GM23338 (cell line): ENCODE data around the gene NTF3. TPM values are rescaled to one million over a fixed set of nuclear protein-coding genes. Genes with fewer than 3 reads are reported as not detected.

Source experiments
- ATAC-seq: fragments of 200-7000 bp; cut with Tn5 transposase; 3 replicates; pipeline ENCODE4 v1.9.1; 2020
- DNase-seq: peaks from one replicate; pipeline ENCODE4 v3.0.0-alpha.2; 2015; ENCODE audit warnings: low spot score
- H2AFZ ChIP-seq: fragments of 200-600 bp; sonication (generic); 2 replicates; pipeline ENCODE4 v1.8.0; 2016; ENCODE audit warnings: antibody characterized with exemption, mild to moderate bottlenecking, moderate library complexity
- H3F3A ChIP-seq: fragments of 200-600 bp; sonication (generic); replicated peaks from 2 replicates; pipeline ENCODE4 v1.8.0; 2017; ENCODE audit warnings: antibody characterized with exemption, mixed run types, low read depth
- H3K27ac ChIP-seq: fragments of 200-600 bp; sonication (generic); 2 replicates; pipeline ENCODE4 v1.6.1; 2016; ENCODE audit warnings: low read depth
- H3K27me3 ChIP-seq: fragments of 200-600 bp; sonication (generic); 2 replicates; pipeline ENCODE4 v1.8.0; 2016; ENCODE audit warnings: mild to moderate bottlenecking, mixed run types, moderate library complexity; ENCODE audit not compliant: insufficient read depth
- H3K36me3 ChIP-seq: fragments of 200-600 bp; sonication (generic); 2 replicates; pipeline ENCODE4 v1.8.0; 2016; ENCODE audit warnings: mild to moderate bottlenecking; ENCODE audit not compliant: insufficient read depth
- H3K4me1 ChIP-seq: fragments of 200-600 bp; sonication (generic); 2 replicates; pipeline ENCODE4 v1.8.0; 2016; ENCODE audit warnings: mild to moderate bottlenecking, moderate library complexity; ENCODE audit not compliant: insufficient read depth
- H3K4me2 ChIP-seq: fragments of 200-600 bp; sonication (generic); 2 replicates; pipeline ENCODE4 v1.7.1; 2017; ENCODE audit warnings: mixed run types
- H3K4me3 ChIP-seq: fragments of 200-600 bp; sonication (generic); 2 replicates; pipeline ENCODE4 v1.6.1; 2016; ENCODE audit warnings: mixed run types
- H3K79me2 ChIP-seq: fragments of 200-600 bp; sonication (generic); replicated peaks from 2 replicates; pipeline ENCODE4 v1.8.0; 2017; ENCODE audit warnings: mild to moderate bottlenecking; ENCODE audit not compliant: insufficient read depth
- H3K9me2 ChIP-seq: fragments of 200-600 bp; sonication (generic); 2 replicates; pipeline ENCODE4 v1.8.0; 2017; ENCODE audit not compliant: insufficient read depth
- H4K20me1 ChIP-seq: fragments of 200-600 bp; sonication (generic); replicated peaks from 2 replicates; pipeline ENCODE4 v1.8.0; 2017; ENCODE audit warnings: mild to moderate bottlenecking; ENCODE audit not compliant: insufficient read depth
- H3K27ac Mint-ChIP-seq: 2 replicates; pipeline ENCODE4 v1.8.0; 2020; ENCODE audit warnings: inconsistent platforms, mild to moderate bottlenecking, moderate library complexity, mixed read lengths
- H3K27me3 Mint-ChIP-seq: 3 replicates; pipeline ENCODE4 v1.8.0; 2022; ENCODE audit warnings: low read depth, mild to moderate bottlenecking, moderate library complexity, mixed read lengths, inconsistent platforms; ENCODE audit not compliant: insufficient read depth, poor library complexity
- H3K36me3 Mint-ChIP-seq: 3 replicates; pipeline ENCODE4 v1.8.0; 2021; ENCODE audit warnings: low read depth, mild to moderate bottlenecking, inconsistent platforms, moderate library complexity, mixed read lengths
- H3K4me1 Mint-ChIP-seq: 3 replicates; pipeline ENCODE4 v1.8.0; 2020; ENCODE audit warnings: mild to moderate bottlenecking, inconsistent platforms, mixed read lengths
- H3K4me3 Mint-ChIP-seq: 3 replicates; pipeline ENCODE4 v1.8.0; 2021; ENCODE audit warnings: moderate library complexity, mild to moderate bottlenecking, inconsistent platforms, mixed read lengths
- H3K9me3 Mint-ChIP-seq: 3 replicates; pipeline ENCODE4 v1.8.0; 2020; ENCODE audit warnings: moderate library complexity, mild to moderate bottlenecking, inconsistent platforms, mixed read lengths
- CREB1 ChIP-seq: fragments of 250-450 bp; sonication (Bioruptor Pico); IDR thresholded peaks from 2 replicates; pipeline ENCODE4 v1.5.0; 2020; ENCODE audit warnings: low read depth, mild to moderate bottlenecking, moderate library complexity
- CTCF ChIP-seq, 2 experiments: fragments of 200-600 bp in 1 of 2; sonication (generic) in 1 of 2; conservative IDR thresholded peaks; 2 replicates each; pipeline versions ENCODE4 v1.5.1 to v1.6.1; 2016 to 2017; ENCODE audit warnings: antibody characterized with exemption in 2 of 2, low read depth in 2 of 2, mild to moderate bottlenecking in 2 of 2, moderate library complexity in 1 of 2
- EZH2 ChIP-seq: fragments of 200-600 bp; sonication (generic); IDR thresholded peaks from one replicate; pipeline ENCODE4 v1.8.0; 2017; ENCODE audit warnings: antibody characterized with exemption, mild to moderate bottlenecking, low read depth; ENCODE audit not compliant: unreplicated experiment
- EZH2phosphoT487 ChIP-seq: fragments of 200-600 bp; sonication (generic); IDR thresholded peaks from one replicate; pipeline ENCODE4 v1.8.1; 2018; ENCODE audit warnings: antibody characterized with exemption; ENCODE audit not compliant: unreplicated experiment
- NANOG ChIP-seq: IDR thresholded peaks from 2 replicates; pipeline ENCODE4 v1.6.1; 2016; ENCODE audit warnings: antibody characterized with exemption, borderline replicate concordance
- POLR2AphosphoS5 ChIP-seq: IDR thresholded peaks from 2 replicates; pipeline ENCODE4 v1.6.1; 2016; ENCODE audit warnings: antibody characterized with exemption, low read depth
- REST ChIP-seq: IDR thresholded peaks from one replicate; pipeline ENCODE4 v1.6.1; 2018; ENCODE audit warnings: antibody characterized with exemption; ENCODE audit not compliant: unreplicated experiment
- STAT1 ChIP-seq: IDR thresholded peaks from one replicate; pipeline ENCODE4 v1.6.1; 2016; ENCODE audit warnings: antibody characterized with exemption; ENCODE audit not compliant: unreplicated experiment
- ZNF114 ChIP-seq: fragments of 250-450 bp; sonication (Bioruptor Pico); IDR thresholded peaks from 2 replicates; pipeline ENCODE4 v1.5.0; 2020; ENCODE audit warnings: mild to moderate bottlenecking, moderate library complexity
- polyA plus RNA-seq: library from polyadenylated mRNA; unstranded; fragments of >200 nt; fragmentation: Nextera tagmentation; extraction: Ambion mirVana; gene quantifications from 2 replicates; pipeline ENCODE4 v1.2.1, GENCODE V29; 2016
- total RNA-seq: library from RNA; depleted of rRNA; stranded (reverse); fragments of >200 nt; shearing (Covaris generic); gene quantifications from 2 replicates; pipeline ENCODE4 v1.2.3, GENCODE V29; 2014
- TF ChIP-seq, protein P1 (sequence below): fragments of 250-450 bp; sonication (Bioruptor Pico); IDR thresholded peaks from 2 replicates; pipeline ENCODE4 v1.5.0; 2020; ENCODE audit warnings: mild to moderate bottlenecking, moderate library complexity
- TF ChIP-seq, protein P2 (sequence below): IDR thresholded peaks from 2 replicates; pipeline ENCODE4 v1.6.1; 2016; ENCODE audit warnings: antibody characterized with exemption

The NTF3 gene
- total and polyA plus RNA-seq, 2 experiments from 2014 or later = 1.2 TPM; not detected in 1

- Histone ChIP-seq H3K79me2 (no peaks in the 10 kb centered on the region), H3K36me3 (no peaks in the 10 kb centered on the region), H3K9me2 (no peaks in the 10 kb centered on the region), H2AFZ (peak overlapping the region; percentile 81), H3K27me3 (no peaks in the 10 kb centered on the region), H4K20me1 (no peaks in the 10 kb centered on the region), H3F3A (no peaks in the 10 kb centered on the region), H3K4me3 (no peak overlapping the region), H3K4me2 (no peak overlapping the region), H3K4me1 (peaks cover 11% of the 10 kb centered on the region; the same call in 1 of the 2 replicates), H3K27ac (no peak overlapping the region)
- H3K36me3 Mint-ChIP-seq = no peaks in the 10 kb centered on the region
- peaks cover 27% of the 10 kb centered on the region for H3K4me1 Mint-ChIP-seq
- H3K27me3 Mint-ChIP-seq = no peaks in the 10 kb centered on the region
- TF ChIP-seq NANOG (no peak), STAT1 (no peak), CTCF (conservative IDR thresholded peaks at IDR 0.05; ENCODE audit: low read depth in 2 of 2) (no peak), EZH2phosphoT487 (no peak), ZNF114 (CRISPR knock-in tag) (no peak), POLR2AphosphoS5 (no peak), CREB1 (CRISPR knock-in tag) (no peak), REST (no peak), EZH2 (no peak)
- TF ChIP-seq, protein P1, sequence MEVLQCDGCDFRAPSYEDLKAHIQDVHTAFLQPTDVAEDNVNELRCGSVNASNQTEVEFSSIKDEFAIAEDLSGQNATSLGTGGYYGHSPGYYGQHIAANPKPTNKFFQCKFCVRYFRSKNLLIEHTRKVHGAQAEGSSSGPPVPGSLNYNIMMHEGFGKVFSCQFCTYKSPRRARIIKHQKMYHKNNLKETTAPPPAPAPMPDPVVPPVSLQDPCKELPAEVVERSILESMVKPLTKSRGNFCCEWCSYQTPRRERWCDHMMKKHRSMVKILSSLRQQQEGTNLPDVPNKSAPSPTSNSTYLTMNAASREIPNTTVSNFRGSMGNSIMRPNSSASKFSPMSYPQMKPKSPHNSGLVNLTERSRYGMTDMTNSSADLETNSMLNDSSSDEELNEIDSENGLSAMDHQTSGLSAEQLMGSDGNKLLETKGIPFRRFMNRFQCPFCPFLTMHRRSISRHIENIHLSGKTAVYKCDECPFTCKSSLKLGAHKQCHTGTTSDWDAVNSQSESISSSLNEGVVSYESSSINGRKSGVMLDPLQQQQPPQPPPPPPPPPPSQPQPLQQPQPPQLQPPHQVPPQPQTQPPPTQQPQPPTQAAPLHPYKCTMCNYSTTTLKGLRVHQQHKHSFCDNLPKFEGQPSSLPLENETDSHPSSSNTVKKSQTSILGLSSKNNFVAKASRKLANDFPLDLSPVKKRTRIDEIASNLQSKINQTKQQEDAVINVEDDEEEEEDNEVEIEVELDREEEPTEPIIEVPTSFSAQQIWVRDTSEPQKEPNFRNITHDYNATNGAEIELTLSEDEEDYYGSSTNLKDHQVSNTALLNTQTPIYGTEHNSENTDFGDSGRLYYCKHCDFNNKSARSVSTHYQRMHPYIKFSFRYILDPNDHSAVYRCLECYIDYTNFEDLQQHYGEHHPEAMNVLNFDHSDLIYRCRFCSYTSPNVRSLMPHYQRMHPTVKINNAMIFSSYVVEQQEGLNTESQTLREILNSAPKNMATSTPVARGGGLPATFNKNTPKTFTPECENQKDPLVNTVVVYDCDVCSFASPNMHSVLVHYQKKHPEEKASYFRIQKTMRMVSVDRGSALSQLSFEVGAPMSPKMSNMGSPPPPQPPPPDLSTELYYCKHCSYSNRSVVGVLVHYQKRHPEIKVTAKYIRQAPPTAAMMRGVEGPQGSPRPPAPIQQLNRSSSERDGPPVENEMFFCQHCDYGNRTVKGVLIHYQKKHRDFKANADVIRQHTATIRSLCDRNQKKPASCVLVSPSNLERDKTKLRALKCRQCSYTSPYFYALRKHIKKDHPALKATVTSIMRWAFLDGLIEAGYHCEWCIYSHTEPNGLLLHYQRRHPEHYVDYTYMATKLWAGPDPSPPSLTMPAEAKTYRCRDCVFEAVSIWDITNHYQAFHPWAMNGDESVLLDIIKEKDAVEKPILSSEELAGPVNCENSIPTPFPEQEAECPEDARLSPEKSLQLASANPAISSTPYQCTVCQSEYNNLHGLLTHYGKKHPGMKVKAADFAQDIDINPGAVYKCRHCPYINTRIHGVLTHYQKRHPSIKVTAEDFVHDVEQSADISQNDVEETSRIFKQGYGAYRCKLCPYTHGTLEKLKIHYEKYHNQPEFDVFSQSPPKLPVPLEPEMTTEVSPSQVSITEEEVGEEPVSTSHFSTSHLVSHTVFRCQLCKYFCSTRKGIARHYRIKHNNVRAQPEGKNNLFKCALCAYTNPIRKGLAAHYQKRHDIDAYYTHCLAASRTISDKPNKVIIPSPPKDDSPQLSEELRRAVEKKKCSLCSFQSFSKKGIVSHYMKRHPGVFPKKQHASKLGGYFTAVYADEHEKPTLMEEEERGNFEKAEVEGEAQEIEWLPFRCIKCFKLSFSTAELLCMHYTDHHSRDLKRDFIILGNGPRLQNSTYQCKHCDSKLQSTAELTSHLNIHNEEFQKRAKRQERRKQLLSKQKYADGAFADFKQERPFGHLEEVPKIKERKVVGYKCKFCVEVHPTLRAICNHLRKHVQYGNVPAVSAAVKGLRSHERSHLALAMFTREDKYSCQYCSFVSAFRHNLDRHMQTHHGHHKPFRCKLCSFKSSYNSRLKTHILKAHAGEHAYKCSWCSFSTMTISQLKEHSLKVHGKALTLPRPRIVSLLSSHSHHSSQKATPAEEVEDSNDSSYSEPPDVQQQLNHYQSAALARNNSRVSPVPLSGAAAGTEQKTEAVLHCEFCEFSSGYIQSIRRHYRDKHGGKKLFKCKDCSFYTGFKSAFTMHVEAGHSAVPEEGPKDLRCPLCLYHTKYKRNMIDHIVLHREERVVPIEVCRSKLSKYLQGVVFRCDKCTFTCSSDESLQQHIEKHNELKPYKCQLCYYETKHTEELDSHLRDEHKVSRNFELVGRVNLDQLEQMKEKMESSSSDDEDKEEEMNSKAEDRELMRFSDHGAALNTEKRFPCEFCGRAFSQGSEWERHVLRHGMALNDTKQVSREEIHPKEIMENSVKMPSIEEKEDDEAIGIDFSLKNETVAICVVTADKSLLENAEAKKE = no peak
- TF ChIP-seq, protein P2, sequence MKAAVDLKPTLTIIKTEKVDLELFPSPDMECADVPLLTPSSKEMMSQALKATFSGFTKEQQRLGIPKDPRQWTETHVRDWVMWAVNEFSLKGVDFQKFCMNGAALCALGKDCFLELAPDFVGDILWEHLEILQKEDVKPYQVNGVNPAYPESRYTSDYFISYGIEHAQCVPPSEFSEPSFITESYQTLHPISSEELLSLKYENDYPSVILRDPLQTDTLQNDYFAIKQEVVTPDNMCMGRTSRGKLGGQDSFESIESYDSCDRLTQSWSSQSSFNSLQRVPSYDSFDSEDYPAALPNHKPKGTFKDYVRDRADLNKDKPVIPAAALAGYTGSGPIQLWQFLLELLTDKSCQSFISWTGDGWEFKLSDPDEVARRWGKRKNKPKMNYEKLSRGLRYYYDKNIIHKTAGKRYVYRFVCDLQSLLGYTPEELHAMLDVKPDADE = no peak
- ATAC-seq (peak; percentile 70), DNase-seq (peak; percentile 25)
- no peak overlapping the region for H3K4me3 Mint-ChIP-seq
- no peaks in the 10 kb centered on the region for H3K9me3 Mint-ChIP-seq
- H3K27ac Mint-ChIP-seq = no peak overlapping the region
Observed at GRCh38 chr12:5516371-5517241, 84.7 kb downstream of the NTF3 start.
